Right atrium auricular region (tissue), 2 donors: ENCODE measurements around the gene CDKN1B. TPM values are rescaled to one million over a fixed set of nuclear protein-coding genes. Genes with fewer than 3 reads are reported as not detected.

ENCODE experiments used
- DNase-seq: peaks from one replicate; pipeline ENCODE4 v3.0.0-alpha.2; 2019; ENCODE audit warnings: low spot score
- H3K27ac ChIP-seq, 2 donors: fragments of 200-600 bp; sonication (generic); 1 replicate in 1 of 2; 2 replicates in 1 of 2; pipeline ENCODE4 v1.5.1; 2016 to 2019
- H3K27me3 ChIP-seq, 2 donors: fragments of 200-600 bp; sonication (generic); one replicate each; pipeline versions ENCODE4 v1.5.1 to v1.6.0; 2017 to 2019
- H3K36me3 ChIP-seq: fragments of 200-600 bp; sonication (generic); one replicate; pipeline ENCODE4 v1.5.1; 2016
- H3K4me1 ChIP-seq, 2 donors: fragments of 200-600 bp; sonication (generic); one replicate each; pipeline versions ENCODE4 v1.5.1 to v1.6.0; 2017 to 2019
- H3K4me3 ChIP-seq, 2 donors: fragments of 200-600 bp; sonication (generic); 1 replicate in 1 of 2; 2 replicates in 1 of 2; pipeline ENCODE4 v1.5.1; 2017 to 2019; ENCODE audit warnings: mild to moderate bottlenecking in 1 of 2, moderate library complexity in 1 of 2
- H3K9me3 ChIP-seq, 2 donors: fragments of 200-600 bp; sonication (generic); one replicate each; pipeline ENCODE4 v1.5.1; 2019
- CTCF ChIP-seq, 2 donors: fragments of 200-600 bp; sonication (generic); IDR thresholded peaks; one replicate each; pipeline ENCODE4 v1.5.1; 2019; ENCODE audit warnings: antibody characterized with exemption in 2 of 2
- total RNA-seq, 2 donors: library from RNA; depleted of rRNA; stranded (reverse); fragments of >200 nt; gene quantifications; one replicate each; pipeline ENCODE4 v1.1.0, GENCODE V29; 2016

CDKN1B gene
- total RNA-seq, 2 donors from 2014 or later = 31.1 to 38.1 TPM

- no peak for TF ChIP-seq CTCF (IDR thresholded peaks at IDR 0.05)
- Histone ChIP-seq H3K9me3 (no peaks in the 10 kb centered on the region), H3K27ac (no peak overlapping the region)
Measured at GRCh38 chr12:12676605-12677004, 40.6 kb upstream of the CDKN1B start.

GRCh38 chr12:12681061-12681765 lies 36.0 kb upstream of the CDKN1B start:
- no peak for DNase-seq
- no peak for TF ChIP-seq CTCF (IDR thresholded peaks at IDR 0.05)
- Histone ChIP-seq H3K4me3 (no peak overlapping the region), H3K27me3 (no peaks in the 10 kb centered on the region), H3K4me1 (peaks cover 0 to 6% of the 10 kb centered on the region in 2 donors), H3K36me3 (no peaks in the 10 kb centered on the region), H3K9me3 (no peaks in the 10 kb centered on the region), H3K27ac (no peak overlapping the region)

More at GRCh38 chr12:12676605-12677004, 40.6 kb upstream of the CDKN1B start:
- no peaks in the 10 kb centered on the region for H3K4me1 ChIP-seq
- no peak overlapping the region for H3K4me3 ChIP-seq
- H3K36me3 ChIP-seq = no peaks in the 10 kb centered on the region
- H3K27me3 ChIP-seq = no peaks in the 10 kb centered on the region
- no peak for DNase-seq

GRCh38 chr12:12682284-12682683 lies 34.9 kb upstream of the CDKN1B start:
- Histone ChIP-seq H3K36me3 (no peaks in the 10 kb centered on the region), H3K9me3 (no peaks in the 10 kb centered on the region), H3K4me3 (no peak overlapping the region), H3K27ac (no peak overlapping the region), H3K4me1 (peaks cover 0 to 6% of the 10 kb centered on the region in 2 donors), H3K27me3 (no peaks in the 10 kb centered on the region)
- DNase-seq = no peak
- no peak for TF ChIP-seq CTCF (IDR thresholded peaks at IDR 0.05)

GRCh38 chr12:12683136-12683697 lies 34.0 kb upstream of the CDKN1B start:
- no peak for TF ChIP-seq CTCF (IDR thresholded peaks at IDR 0.05)
- Histone ChIP-seq H3K4me1 (peaks cover 0 to 6% of the 10 kb centered on the region in 2 donors), H3K27ac (no peak overlapping the region), H3K9me3 (no peaks in the 10 kb centered on the region), H3K36me3 (no peaks in the 10 kb centered on the region), H3K27me3 (no peaks in the 10 kb centered on the region), H3K4me3 (no peak overlapping the region)
- no peak for DNase-seq

- H3K4me1 ChIP-seq = peaks cover 0 to 6% of the 10 kb centered on the region in 2 donors
- H3K9me3 ChIP-seq = no peaks in the 10 kb centered on the region
- no peak for DNase-seq
- H3K27me3 ChIP-seq = no peaks in the 10 kb centered on the region
- H3K4me3 ChIP-seq = no peak overlapping the region
- no peaks in the 10 kb centered on the region for H3K36me3 ChIP-seq
- H3K27ac ChIP-seq = no peak overlapping the region
- TF ChIP-seq CTCF (IDR thresholded peaks at IDR 0.05) = no peak
Measured at GRCh38 chr12:12683725-12684124, 33.4 kb upstream of the CDKN1B start.
